HFFc6 (cell line): Measurements from ENCODE around the gene MTHFD2. TPM values are rescaled to one million over a fixed set of nuclear protein-coding genes. Genes with fewer than 3 reads are reported as not detected.

ENCODE experiments used
- DNase-seq: peaks from one replicate; pipeline ENCODE4 v3.0.0-alpha.2; 2018
- H3K27ac Mint-ChIP-seq: 2 replicates; pipeline ENCODE4 v1.8.0; 2020; ENCODE audit warnings: mild to moderate bottlenecking, mixed read lengths
- H3K27me3 Mint-ChIP-seq: 2 replicates; pipeline ENCODE4 v1.8.0; 2021; ENCODE audit warnings: mild to moderate bottlenecking, moderate library complexity, mixed read lengths; ENCODE audit not compliant: insufficient read depth
- H3K36me3 Mint-ChIP-seq: 2 replicates; pipeline ENCODE4 v1.8.0; 2021; ENCODE audit warnings: low read depth, mixed read lengths
- H3K4me1 Mint-ChIP-seq: 2 replicates; pipeline ENCODE4 v1.8.0; 2020; ENCODE audit warnings: low read depth, mixed read lengths
- H3K4me3 Mint-ChIP-seq: 2 replicates; pipeline ENCODE4 v1.8.0; 2020; ENCODE audit warnings: mild to moderate bottlenecking, moderate library complexity, mixed read lengths
- H3K9me3 Mint-ChIP-seq: 2 replicates; pipeline ENCODE4 v1.8.0; 2020; ENCODE audit warnings: mild to moderate bottlenecking, mixed read lengths
- CTCF ChIP-seq: fragments of 200-600 bp; sonication (generic); IDR thresholded peaks from 2 replicates; pipeline ENCODE4 v1.5.0; 2021; ENCODE audit warnings: antibody characterized with exemption, mild to moderate bottlenecking
- total RNA-seq, 6 experiments: library from RNA; stranded (reverse); fragmentation: NEBNext Ultra II Directional; extraction: Animal tissue kit (Norgen Biotek cat#: 25700); gene quantifications; 2 replicates in 1 of 6; 3 replicates in 5 of 6; pipeline ENCODE4 v1.2.3, GENCODE V29; 2021

MTHFD2 gene
- total RNA-seq, 6 experiments from 2014 or later: 75.3 to 99.6 (median 85.1) TPM

GRCh38 chr2:74255660-74256213 lies 57.3 kb downstream of the MTHFD2 start:
- H3K36me3 Mint-ChIP-seq: no peaks in the 10 kb centered on the region
- H3K27me3 Mint-ChIP-seq: peaks cover 13% of the 10 kb centered on the region
- no peak overlapping the region for H3K4me3 Mint-ChIP-seq
- no peak overlapping the region for H3K27ac Mint-ChIP-seq
- H3K4me1 Mint-ChIP-seq: no peaks in the 10 kb centered on the region
- DNase-seq: no peak
- H3K9me3 Mint-ChIP-seq: no peaks in the 10 kb centered on the region
- no peak for TF ChIP-seq CTCF

- Mint-ChIP-seq H3K9me3 (no peaks in the 10 kb centered on the region), H3K27ac (no peak overlapping the region), H3K4me1 (peaks cover 10% of the 10 kb centered on the region), H3K27me3 (peaks cover 21% of the 10 kb centered on the region), H3K4me3 (no peak overlapping the region), H3K36me3 (no peaks in the 10 kb centered on the region)
- no peak for DNase-seq
- no peak for TF ChIP-seq CTCF
These were observed 60.8 kb downstream of the MTHFD2 start for GRCh38 chr2:74259191-74259590.

GRCh38 chr2:74259733-74260132 lies 61.3 kb downstream of the MTHFD2 start:
- no peaks in the 10 kb centered on the region for H3K9me3 Mint-ChIP-seq

GRCh38 chr2:74260495-74260894 lies 62.1 kb downstream of the MTHFD2 start:
- no peaks in the 10 kb centered on the region for H3K36me3 Mint-ChIP-seq
- peaks cover 10% of the 10 kb centered on the region for H3K4me1 Mint-ChIP-seq
- H3K27ac Mint-ChIP-seq: no peak overlapping the region
- no peak overlapping the region for H3K4me3 Mint-ChIP-seq
- TF ChIP-seq CTCF: no peak
- no peak for DNase-seq
- H3K27me3 Mint-ChIP-seq: peaks cover 23% of the 10 kb centered on the region
- no peaks in the 10 kb centered on the region for H3K9me3 Mint-ChIP-seq

More at GRCh38 chr2:74259733-74260132, 61.3 kb downstream of the MTHFD2 start:
- Mint-ChIP-seq H3K27ac (no peak overlapping the region), H3K27me3 (peaks cover 21% of the 10 kb centered on the region), H3K36me3 (no peaks in the 10 kb centered on the region), H3K4me3 (no peak overlapping the region), H3K4me1 (peaks cover 10% of the 10 kb centered on the region)
- no peak for DNase-seq
- TF ChIP-seq CTCF: no peak

GRCh38 chr2:74261204-74261864 lies 62.9 kb downstream of the MTHFD2 start:
- Mint-ChIP-seq H3K27me3 (peaks cover 26% of the 10 kb centered on the region), H3K9me3 (no peaks in the 10 kb centered on the region), H3K4me3 (peak overlapping the region; percentile 24; the same call in 1 of the 2 replicates), H3K27ac (no peak overlapping the region; the same call in 1 of the 2 replicates), H3K36me3 (no peaks in the 10 kb centered on the region), H3K4me1 (peaks cover 10% of the 10 kb centered on the region)
- peak; percentile 45 for DNase-seq
- TF ChIP-seq CTCF: peak; percentile 79
